Karpas-422 (cell line): ENCODE results near the gene JPH4. TPM values are rescaled to one million over a fixed set of nuclear protein-coding genes. Genes with fewer than 3 reads are reported as not detected.
"Not testable (repeated sequence)": the region's sequence is repeated elsewhere in the genome, so short reads cannot be mapped to it uniquely, and the experiment has no call there.

ENCODE experiments used
- DNase-seq: peaks from one replicate; pipeline ENCODE4 v3.0.0-alpha.2; 2015
- H2AFZ ChIP-seq: fragments of 200-600 bp; sonication (generic); 2 replicates; pipeline ENCODE4 v1.6.1; 2014; ENCODE audit warnings: antibody characterized with exemption, low read length, mixed read lengths
- H3K27ac ChIP-seq: fragments of 200-600 bp; sonication (generic); 2 replicates; pipeline ENCODE4 v1.5.1; 2014; ENCODE audit warnings: mild to moderate bottlenecking, low read length, moderate library complexity
- H3K27me3 ChIP-seq: fragments of 200-600 bp; sonication (generic); 2 replicates; pipeline ENCODE4 v1.6.1; 2014; ENCODE audit warnings: low read length, mixed read lengths
- H3K36me3 ChIP-seq: fragments of 200-600 bp; sonication (generic); 2 replicates; pipeline ENCODE4 v1.6.1; 2014; ENCODE audit warnings: low read length, mixed read lengths; ENCODE audit not compliant: insufficient read depth
- H3K4me1 ChIP-seq: fragments of 200-600 bp; sonication (generic); 2 replicates; pipeline ENCODE4 v1.6.1; 2014; ENCODE audit warnings: mild to moderate bottlenecking, low read length, mixed read lengths
- H3K4me2 ChIP-seq: fragments of 200-600 bp; sonication (generic); 2 replicates; pipeline ENCODE4 v1.6.1; 2014; ENCODE audit warnings: low read length, low read depth, mild to moderate bottlenecking; ENCODE audit not compliant: poor library complexity, severe bottlenecking
- H3K4me3 ChIP-seq: fragments of 200-600 bp; sonication (generic); 2 replicates; pipeline ENCODE4 v1.5.1; 2014; ENCODE audit warnings: mild to moderate bottlenecking, antibody characterized with exemption, low read length, mixed read lengths
- H3K79me2 ChIP-seq: fragments of 200-600 bp; sonication (generic); 2 replicates; pipeline ENCODE4 v1.6.1; 2014; ENCODE audit warnings: mild to moderate bottlenecking, low read length, mixed read lengths
- H3K9ac ChIP-seq: fragments of 200-600 bp; sonication (generic); 2 replicates; pipeline ENCODE4 v1.6.0; 2014; ENCODE audit warnings: low read length
- H3K9me2 ChIP-seq: fragments of 200-600 bp; sonication (generic), shearing (Covaris generic); replicated peaks from 2 replicates; pipeline ENCODE4 v1.6.0; 2014; ENCODE audit warnings: mild to moderate bottlenecking, low read length, moderate library complexity; ENCODE audit not compliant: insufficient read depth
- H3K9me3 ChIP-seq: fragments of 300-700, 200-600 bp; sonication (generic); 2 replicates; pipeline ENCODE4 v1.6.1; 2014; ENCODE audit warnings: low read length, mixed read lengths
- H4K20me1 ChIP-seq: fragments of 200-600 bp; sonication (generic); 2 replicates; pipeline ENCODE4 v1.6.1; 2014; ENCODE audit warnings: mild to moderate bottlenecking, antibody characterized with exemption, low read length, low read depth; ENCODE audit not compliant: insufficient read depth
- total RNA-seq: library from RNA; depleted of rRNA; stranded (reverse); fragments of >200 nt; shearing (Covaris generic); gene quantifications from 2 replicates; pipeline ENCODE4 v1.2.3, GENCODE V29; 2014; ENCODE audit warnings: low replicate concordance

The JPH4 gene
- total RNA-seq, 1 experiment from 2014 or later = not detected

GRCh38 chr14:23590198-23590597 is 11.6 kb upstream of the JPH4 start:
- no peaks in the 10 kb centered on the region for H4K20me1 ChIP-seq
- no peak for DNase-seq
- no peak overlapping the region for H3K9ac ChIP-seq
- no peaks in the 10 kb centered on the region for H3K79me2 ChIP-seq
- H3K9me2 ChIP-seq = no peaks in the 10 kb centered on the region
- no peak overlapping the region for H2AFZ ChIP-seq
- no peaks in the 10 kb centered on the region for H3K27me3 ChIP-seq
- peaks cover 5% of the 10 kb centered on the region for H3K4me1 ChIP-seq
- H3K4me3 ChIP-seq = no peak overlapping the region
- H3K36me3 ChIP-seq = no peaks in the 10 kb centered on the region
- no peak overlapping the region for H3K27ac ChIP-seq
- H3K4me2 ChIP-seq = no peak overlapping the region
- H3K9me3 ChIP-seq = no peaks in the 10 kb centered on the region

GRCh38 chr14:23589606-23590005 is 11.0 kb upstream of the JPH4 start:
- no peaks in the 10 kb centered on the region for H3K36me3 ChIP-seq
- no peaks in the 10 kb centered on the region for H3K9me2 ChIP-seq
- H3K79me2 ChIP-seq = no peaks in the 10 kb centered on the region
- H3K9me3 ChIP-seq = no peaks in the 10 kb centered on the region
- H3K9ac ChIP-seq = no peak overlapping the region
- H3K27ac ChIP-seq = no peak overlapping the region
- peaks cover 5% of the 10 kb centered on the region for H3K4me1 ChIP-seq
- no peaks in the 10 kb centered on the region for H3K27me3 ChIP-seq
- no peak for DNase-seq
- H3K4me2 ChIP-seq = no peak overlapping the region
- no peaks in the 10 kb centered on the region for H4K20me1 ChIP-seq
- H2AFZ ChIP-seq = peak overlapping the region; percentile 38; the same call in 1 of the 2 replicates
- H3K4me3 ChIP-seq = no peak overlapping the region

DNA sequence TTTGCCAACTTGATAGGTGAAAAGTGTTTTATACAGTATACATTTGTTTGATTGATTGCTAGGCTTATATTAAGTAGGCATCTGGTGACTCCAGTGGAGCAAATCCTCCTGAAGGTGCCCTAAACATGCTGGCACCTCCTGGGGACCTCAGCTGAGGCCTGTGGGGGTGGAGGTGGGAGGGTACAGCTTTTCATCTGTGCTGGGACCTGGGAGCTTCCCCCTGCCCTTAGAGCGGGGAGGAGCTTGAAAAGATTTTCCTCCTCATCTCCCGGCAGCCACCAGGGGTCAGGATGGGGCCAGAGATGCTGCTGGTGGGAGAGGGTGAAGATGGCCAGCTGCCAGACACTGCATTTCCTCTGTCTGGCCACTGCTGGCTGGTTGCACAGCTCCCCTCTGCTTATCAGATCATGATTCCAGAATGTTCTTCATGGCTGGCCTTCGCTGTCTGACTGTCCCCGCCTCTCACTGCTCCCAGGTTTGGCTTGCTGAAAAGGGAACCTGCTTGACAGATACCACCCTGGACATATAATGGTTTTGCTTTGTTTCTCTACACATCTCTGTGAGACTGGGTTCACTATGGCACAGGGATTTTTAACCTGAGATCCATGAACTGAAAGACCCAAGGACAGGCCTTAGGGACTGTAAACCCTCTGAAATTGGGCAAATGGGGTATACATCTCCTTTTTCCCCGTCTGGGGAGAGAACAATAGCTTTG is 10.5 kb upstream of the JPH4 start:
- Histone ChIP-seq H3K9ac (peak overlapping the region; percentile 9; the same call in 1 of the 2 replicates), H4K20me1 (no peaks in the 10 kb centered on the region), H3K79me2 (no peaks in the 10 kb centered on the region), H3K4me1 (peaks cover 5% of the 10 kb centered on the region), H3K4me2 (no peak overlapping the region), H3K9me2 (no peaks in the 10 kb centered on the region), H3K27me3 (no peaks in the 10 kb centered on the region), H2AFZ (peak overlapping the region; percentile 38; the same call in 1 of the 2 replicates), H3K9me3 (no peaks in the 10 kb centered on the region), H3K27ac (no peak overlapping the region), H3K4me3 (no peak overlapping the region), H3K36me3 (no peaks in the 10 kb centered on the region)
- DNase-seq = peak; percentile 94

- not testable (repeated sequence) for H3K9me3 ChIP-seq, H3K4me3 ChIP-seq, H3K9me2 ChIP-seq, H3K27ac ChIP-seq, H2AFZ ChIP-seq, H3K4me1 ChIP-seq, H3K79me2 ChIP-seq, H4K20me1 ChIP-seq, H3K9ac ChIP-seq, H3K4me2 ChIP-seq, H3K27me3 ChIP-seq, H3K36me3 ChIP-seq, DNase-seq
Measured at GRCh38 chr14:23584527-23585203, 6.1 kb upstream of the JPH4 start.

- not testable (repeated sequence) for H3K4me1 ChIP-seq, H3K9me2 ChIP-seq, H3K36me3 ChIP-seq, H3K4me3 ChIP-seq, H3K4me2 ChIP-seq, H2AFZ ChIP-seq, DNase-seq, H3K27ac ChIP-seq, H3K79me2 ChIP-seq, H3K27me3 ChIP-seq, H3K9ac ChIP-seq, H4K20me1 ChIP-seq, H3K9me3 ChIP-seq
Measured at GRCh38 chr14:23583761-23584526, 5.4 kb upstream of the JPH4 start.

- Histone ChIP-seq H3K4me3 (no peak overlapping the region), H3K36me3 (no peaks in the 10 kb centered on the region), H3K4me1 (no peaks in the 10 kb centered on the region), H4K20me1 (no peaks in the 10 kb centered on the region), H3K4me2 (no peak overlapping the region), H3K9me3 (no peaks in the 10 kb centered on the region), H3K9ac (no peak overlapping the region), H3K79me2 (no peaks in the 10 kb centered on the region), H3K9me2 (no peaks in the 10 kb centered on the region), H3K27me3 (no peaks in the 10 kb centered on the region), H2AFZ (no peak overlapping the region), H3K27ac (no peak overlapping the region)
- no peak for DNase-seq
Measured at GRCh38 chr14:23582906-23583760, 4.5 kb upstream of the JPH4 start.

DNA sequence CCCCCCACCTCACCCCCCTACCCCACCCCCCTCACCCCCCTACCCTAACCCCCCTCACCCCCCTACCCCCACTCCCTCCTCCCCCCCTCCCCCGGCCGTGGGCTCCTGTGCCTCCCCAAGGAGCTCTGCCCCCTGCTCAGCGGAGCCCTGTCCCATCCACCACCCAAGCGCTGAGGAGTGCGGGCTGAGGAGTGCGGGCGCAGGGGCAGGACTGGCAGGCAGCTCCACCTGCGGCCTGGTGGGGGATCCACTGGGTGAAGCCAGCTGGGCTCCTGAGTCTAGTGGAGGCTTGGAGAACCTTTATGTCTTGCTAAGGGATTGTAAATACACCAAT is 2.3 kb upstream of the JPH4 start:
- no peaks in the 10 kb centered on the region for H3K27me3 ChIP-seq
- no peaks in the 10 kb centered on the region for H4K20me1 ChIP-seq
- H3K36me3 ChIP-seq = no peaks in the 10 kb centered on the region
- H2AFZ ChIP-seq = no peak overlapping the region
- no peak overlapping the region for H3K9ac ChIP-seq
- no peak for DNase-seq
- H3K4me2 ChIP-seq = no peak overlapping the region
- H3K4me3 ChIP-seq = no peak overlapping the region
- no peaks in the 10 kb centered on the region for H3K79me2 ChIP-seq
- H3K9me3 ChIP-seq = no peaks in the 10 kb centered on the region
- no peak overlapping the region for H3K27ac ChIP-seq
- no peaks in the 10 kb centered on the region for H3K4me1 ChIP-seq
- no peaks in the 10 kb centered on the region for H3K9me2 ChIP-seq
